Upper lobe of left lung (tissue), 4 donors: Measurements from ENCODE around the gene KDM6B.

Source experiments
- CTCF ChIP-seq, 6 experiments: fragments of 450-650 bp in 4 of 6; fragments of 200-600 bp in 2 of 6; sonication (generic) in 2 of 6; IDR thresholded peaks; one replicate each; pipeline ENCODE4 v1.5.1; 2016 to 2019; ENCODE audit warnings: antibody characterized with exemption in 6 of 6
- POLR2AphosphoS5 ChIP-seq, 2 donors: sonication (generic); formaldehyde crosslinking; IDR thresholded peaks; one replicate each; pipeline ENCODE4 v1.5.1; 2017; ENCODE audit warnings: antibody characterized with exemption in 2 of 2

GRCh38 chr17:7831233-7831632, 2.8 kb upstream of the KDM6B start:
- TF ChIP-seq CTCF (IDR thresholded peaks at IDR 0.05): no peak
- no peak for TF ChIP-seq POLR2AphosphoS5 (IDR thresholded peaks at IDR 0.05)
